Peyer's patch (tissue), 4 donors: ENCODE results near the gene DFFA.

ENCODE experiments used
- CTCF ChIP-seq, 6 experiments: fragments of 450-650 bp in 4 of 6; fragments of 200-600 bp in 2 of 6; sonication (generic) in 1 of 6; IDR thresholded peaks; one replicate each; pipeline ENCODE4 v1.5.1; 2017 to 2019; ENCODE audit warnings: antibody characterized with exemption in 6 of 6, mild to moderate bottlenecking in 3 of 6, moderate library complexity in 1 of 6
- POLR2A ChIP-seq, 2 donors: fragments of 450-650 bp; IDR thresholded peaks; one replicate each; pipeline ENCODE4 v1.5.1; 2017; ENCODE audit warnings: antibody characterized with exemption in 2 of 2, mild to moderate bottlenecking in 2 of 2, moderate library complexity in 2 of 2

- TF ChIP-seq CTCF (IDR thresholded peaks at IDR 0.05) (peak; percentile 82 to 90 (median 87)), POLR2A (IDR thresholded peaks at IDR 0.05) (no peak)
Observed at GRCh38 chr1:10494754-10495474, 22.6 kb upstream of the DFFA start.
